GM19238 (cell line): Measurements from ENCODE around the gene CCDC102A.

ENCODE experiments used
- DNase-seq: peaks from one replicate; pipeline ENCODE4 v3.0.0; 2011; ENCODE audit warnings: low spot score; ENCODE audit not compliant: insufficient read length

CCDC102A gene

DNA sequence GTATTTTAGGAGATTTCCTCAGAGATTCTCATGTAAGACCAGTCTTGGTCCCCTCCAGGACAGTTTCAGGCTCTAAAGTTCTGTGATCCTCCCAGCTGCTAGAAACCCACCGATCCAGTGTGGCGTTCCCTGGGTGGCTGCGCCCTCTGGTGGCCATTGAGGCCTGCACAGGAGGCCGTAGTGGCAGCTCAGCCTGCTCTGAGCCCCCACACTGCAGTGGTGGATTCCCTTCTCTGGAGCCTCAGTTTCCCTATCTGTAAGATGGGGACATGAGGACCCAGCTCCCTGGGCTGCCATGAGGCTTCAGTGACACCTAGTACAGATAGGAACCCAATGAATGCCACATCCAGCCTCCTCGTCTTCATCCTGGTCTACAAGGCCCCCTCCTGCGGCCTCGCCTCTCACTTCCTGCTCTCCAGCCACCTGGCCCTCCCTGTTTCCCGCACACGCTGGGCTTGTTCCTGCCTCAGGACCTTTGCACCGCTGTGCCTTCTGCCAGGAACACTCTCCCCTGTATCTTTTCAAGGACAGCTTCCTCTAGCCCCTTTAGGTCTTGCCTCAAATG, 16.5 kb downstream of the CCDC102A start:
- peak; percentile 92 for DNase-seq

DNA sequence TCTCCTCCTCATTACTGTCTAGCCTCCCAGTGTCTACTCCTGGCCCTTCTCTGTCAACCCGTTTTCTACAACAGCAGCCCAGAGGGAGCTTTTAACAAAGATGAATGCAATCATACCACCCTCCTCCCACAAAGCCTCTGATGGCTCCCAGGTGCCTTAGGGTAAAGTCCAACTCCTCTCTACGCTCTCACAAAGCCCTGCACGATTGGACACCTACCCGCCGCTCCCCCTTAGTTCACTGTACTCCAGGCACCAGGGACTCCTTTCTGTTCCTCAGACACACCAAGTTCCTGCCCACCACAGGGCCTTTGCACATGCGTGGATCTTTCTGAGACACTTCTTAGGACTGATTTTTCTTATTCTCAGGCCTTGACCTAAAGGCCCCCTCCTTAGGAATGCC, 17.4 kb downstream of the CCDC102A start:
- DNase-seq = no peak

DNA sequence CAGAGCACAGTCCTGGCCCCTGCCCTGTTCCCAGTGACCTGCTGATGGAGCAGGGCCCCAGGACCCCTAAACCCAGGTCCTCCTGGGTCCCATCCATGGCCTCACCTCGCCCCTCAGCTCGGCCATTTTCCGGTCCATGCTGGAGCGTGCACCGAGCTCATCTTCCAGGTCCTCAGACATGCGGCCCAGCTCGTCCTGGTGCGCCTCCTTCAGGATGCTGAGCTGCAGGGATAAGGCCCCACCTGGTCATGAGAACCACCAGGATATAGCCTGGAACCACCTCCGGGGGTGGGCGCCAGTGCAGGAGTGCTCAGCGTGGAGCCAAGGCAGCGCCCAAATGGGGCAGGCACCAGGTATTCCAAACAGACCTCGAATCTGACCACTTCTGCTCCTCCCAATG, 17.9 kb downstream of the CCDC102A start:
- DNase-seq = no peak

DNA sequence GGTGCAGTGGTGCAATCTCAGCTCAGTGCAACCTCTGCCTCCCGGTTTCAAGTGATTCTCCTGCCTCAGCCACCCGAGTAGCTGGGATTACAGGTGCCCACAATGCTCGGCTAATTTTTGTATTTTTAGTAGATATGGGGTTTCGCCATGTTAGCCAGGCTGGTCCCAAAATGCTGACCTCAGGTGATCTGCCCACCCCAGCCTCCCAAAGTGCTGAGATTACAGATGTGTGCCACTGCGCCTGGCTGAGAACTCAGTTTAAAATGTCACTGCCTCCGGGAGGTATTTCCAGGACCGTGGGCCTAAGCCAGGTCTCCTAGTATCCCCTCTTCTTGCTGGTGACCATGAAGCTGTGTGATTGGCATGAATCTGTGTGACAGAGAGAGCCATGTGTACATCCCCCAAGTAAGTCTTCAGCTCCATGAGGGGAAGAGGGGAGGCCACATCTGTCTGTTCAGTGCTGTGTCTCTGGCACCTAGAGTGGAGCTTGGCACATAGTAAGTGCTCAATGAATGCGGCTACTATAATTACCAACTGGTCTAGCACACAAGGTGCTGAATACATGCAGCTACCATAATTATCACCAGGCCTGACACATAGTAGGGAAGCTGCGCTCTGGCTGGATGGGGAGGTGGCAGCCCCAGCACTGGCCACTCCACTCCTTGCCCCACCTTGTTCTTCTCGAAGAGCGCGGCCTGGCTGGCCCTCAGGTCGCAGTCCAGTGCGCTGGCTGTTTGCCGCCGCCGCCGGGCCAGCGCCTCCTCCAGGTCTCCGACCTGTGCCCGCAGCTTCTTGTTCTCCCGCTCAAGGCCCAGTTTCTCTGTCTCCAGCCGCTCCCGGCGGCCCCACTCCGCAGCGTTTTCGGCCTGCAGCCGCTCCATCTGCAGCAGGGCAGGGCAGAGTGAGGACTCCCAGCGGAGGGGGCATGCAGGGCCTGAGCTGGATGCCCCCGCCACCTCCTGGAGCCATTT, 18.7 kb downstream of the CCDC102A start:
- no peak for DNase-seq

DNA sequence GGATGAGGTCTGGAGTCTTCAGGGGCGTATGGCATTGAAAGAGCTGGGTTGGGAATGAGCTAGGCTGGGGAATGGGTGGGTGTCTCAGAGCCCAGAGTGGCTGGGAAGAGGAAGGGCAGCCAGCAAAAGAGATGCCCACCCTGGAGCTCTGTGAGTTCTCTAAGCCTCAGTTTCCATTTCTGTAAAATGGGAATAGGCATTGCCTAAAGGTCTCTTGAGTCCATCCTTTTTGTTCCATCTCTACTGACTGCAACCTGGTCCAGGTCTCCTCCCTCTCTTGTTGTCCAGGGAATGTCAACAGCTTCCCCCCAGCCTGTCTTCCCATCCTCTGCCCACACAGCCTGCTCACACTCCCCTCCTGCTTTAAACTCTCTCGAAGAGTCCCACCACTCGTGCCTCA, 19.6 kb downstream of the CCDC102A start:
- no peak for DNase-seq

DNA sequence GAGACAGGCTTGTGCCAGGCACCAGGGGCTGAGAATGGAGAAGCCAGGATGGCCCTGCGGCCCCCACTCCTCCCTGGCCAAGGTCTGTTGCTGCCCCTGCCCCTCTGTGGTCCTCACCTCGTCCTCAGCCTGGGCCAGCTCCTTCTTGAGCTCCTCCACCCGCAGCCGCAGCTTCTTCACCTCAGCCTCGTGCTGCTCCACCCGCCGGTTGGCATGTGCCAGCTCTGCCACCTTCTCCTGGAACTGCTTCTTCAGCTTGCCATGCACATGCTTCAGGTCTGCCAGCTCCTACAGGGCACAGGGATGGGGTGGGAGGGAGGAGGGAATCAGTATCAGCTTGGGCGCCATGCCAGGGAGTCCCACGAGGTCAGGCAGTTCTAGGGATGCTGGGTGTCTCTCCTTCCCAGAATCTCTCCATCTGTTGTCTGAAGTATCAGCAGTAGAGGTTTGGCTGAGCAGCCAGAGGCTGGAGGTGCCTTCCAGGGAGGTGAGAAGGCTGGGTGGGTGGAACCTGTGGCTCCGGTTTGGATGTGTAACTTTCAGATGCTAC, 20.1 kb downstream of the CCDC102A start:
- DNase-seq = no peak

DNA sequence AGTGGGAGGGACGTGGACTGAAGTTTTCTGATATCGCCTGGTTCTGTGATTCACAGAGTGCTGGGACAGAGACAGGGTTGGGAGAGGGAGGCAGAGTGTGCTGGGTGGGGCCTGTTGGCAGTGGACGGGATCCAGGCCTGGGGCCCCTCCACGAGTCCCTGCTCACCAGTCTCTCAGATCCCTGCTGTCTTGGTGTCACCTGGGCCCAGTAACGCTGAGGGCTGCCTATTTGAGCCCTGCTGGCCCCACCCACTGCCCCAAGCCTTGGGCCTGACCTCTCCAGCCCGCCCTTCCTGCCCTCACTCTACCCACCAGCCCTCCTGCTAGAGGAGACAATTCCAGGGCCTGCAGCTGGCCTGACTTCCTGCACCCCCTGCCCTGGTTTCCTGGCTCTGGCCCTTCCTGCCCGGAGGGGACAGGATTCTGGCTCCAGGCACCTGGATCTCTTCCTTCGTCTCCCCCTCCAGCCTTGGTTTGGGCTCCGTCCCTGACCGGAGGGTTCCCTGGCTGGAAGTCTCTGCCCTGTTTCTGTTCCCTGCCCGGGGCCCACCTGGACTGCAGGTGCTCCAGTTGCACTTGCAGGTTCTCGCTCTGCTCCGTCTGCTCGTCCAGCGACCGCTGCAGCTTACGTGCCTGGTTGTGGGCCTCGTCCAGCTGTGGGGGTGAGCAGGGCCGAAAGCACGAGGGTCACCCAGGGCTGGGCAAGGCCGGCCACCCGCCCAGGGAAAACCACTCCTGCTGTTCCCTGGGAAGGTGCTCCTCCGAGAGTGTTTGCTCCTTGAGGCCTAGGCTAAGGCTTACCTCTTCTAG, 21.4 kb downstream of the CCDC102A start:
- no peak for DNase-seq

DNA sequence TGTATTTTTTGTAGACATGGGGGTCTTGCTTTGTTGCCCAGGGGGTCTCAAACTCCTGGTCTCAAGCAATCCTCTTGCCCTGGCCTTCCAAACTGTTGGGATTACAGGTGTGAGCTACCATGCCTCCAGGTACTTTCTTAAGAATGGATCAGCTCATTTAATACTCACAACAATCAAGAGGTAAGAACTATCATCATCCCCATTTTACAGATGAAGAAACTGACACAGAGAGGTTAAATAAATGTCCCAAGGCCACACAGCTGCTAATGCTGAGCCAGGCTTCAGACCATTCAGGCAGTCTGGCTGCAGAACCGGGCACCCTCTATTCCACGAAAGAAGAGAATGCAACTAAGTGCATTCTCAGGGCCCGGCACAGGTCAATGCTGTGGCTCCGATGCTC, 22.0 kb downstream of the CCDC102A start:
- DNase-seq = no peak

DNA sequence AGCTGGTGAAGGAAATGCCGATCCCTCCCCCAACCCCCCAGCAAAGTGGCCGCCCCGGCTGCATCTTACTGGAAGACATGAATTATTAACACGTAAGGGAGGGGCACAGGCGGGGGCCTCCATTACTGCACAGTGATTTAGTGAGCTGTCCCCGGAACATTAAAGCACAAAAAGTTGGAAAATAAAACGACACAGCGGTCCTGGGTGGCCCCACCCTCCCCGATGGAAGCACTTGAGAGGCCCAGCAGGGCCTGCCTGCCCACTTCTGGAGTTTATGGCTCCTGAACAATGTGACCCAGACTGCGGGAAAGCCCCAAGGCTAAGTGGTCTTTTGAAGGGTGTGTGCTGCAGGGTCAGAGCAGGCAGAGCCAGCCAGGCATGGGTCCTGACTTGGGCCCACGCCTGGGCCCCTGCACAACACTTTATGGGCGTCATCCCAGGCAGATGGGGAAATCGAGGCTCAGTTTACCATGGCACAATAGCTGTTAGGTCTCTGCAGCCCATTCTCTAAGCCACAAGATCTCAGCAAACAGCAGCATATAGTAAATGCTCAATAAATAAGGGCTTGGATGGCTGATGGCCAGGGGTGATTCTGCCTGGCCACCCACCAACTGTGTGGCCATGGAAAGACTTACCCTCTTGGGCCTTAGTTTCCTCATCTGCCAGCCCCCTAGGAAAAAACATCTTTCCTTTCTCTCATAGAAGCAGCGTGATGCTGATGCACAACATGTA, 22.8 kb downstream of the CCDC102A start:
- no peak for DNase-seq

DNA sequence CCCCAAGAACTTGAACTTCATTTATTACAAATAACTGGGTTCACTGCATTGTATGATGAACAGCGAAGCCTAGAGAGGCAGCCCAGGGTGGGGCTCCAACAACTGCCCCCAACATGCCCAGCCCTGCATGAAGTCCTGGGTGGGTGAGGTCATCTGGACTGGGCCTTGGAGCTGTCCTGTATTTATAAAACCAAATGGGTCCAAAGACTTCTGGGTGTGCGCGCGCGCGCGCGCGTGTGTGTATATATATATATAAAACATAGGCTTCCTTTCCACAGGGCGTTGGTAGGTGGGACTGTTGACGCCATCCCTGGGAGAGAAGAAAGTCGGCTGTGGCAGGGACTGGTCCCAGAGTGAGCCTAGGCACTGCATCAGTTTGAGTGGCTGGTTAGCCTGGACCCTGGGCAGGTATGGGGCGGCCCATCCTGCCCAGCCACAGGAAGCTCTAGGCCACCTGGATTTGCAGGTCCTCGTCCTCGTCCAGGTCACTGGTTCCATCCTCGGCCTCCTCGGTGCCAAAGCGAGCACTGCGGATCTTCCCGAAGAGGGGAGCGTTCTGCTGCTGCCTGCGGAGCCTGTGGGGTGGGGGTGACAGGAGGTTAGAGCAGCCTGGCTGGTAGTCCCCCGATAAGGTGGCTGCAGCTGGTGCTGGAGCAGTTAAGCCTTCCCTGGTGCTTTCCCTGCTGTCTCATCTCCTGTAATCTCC, 23.9 kb downstream of the CCDC102A start:
- no peak for DNase-seq

DNA sequence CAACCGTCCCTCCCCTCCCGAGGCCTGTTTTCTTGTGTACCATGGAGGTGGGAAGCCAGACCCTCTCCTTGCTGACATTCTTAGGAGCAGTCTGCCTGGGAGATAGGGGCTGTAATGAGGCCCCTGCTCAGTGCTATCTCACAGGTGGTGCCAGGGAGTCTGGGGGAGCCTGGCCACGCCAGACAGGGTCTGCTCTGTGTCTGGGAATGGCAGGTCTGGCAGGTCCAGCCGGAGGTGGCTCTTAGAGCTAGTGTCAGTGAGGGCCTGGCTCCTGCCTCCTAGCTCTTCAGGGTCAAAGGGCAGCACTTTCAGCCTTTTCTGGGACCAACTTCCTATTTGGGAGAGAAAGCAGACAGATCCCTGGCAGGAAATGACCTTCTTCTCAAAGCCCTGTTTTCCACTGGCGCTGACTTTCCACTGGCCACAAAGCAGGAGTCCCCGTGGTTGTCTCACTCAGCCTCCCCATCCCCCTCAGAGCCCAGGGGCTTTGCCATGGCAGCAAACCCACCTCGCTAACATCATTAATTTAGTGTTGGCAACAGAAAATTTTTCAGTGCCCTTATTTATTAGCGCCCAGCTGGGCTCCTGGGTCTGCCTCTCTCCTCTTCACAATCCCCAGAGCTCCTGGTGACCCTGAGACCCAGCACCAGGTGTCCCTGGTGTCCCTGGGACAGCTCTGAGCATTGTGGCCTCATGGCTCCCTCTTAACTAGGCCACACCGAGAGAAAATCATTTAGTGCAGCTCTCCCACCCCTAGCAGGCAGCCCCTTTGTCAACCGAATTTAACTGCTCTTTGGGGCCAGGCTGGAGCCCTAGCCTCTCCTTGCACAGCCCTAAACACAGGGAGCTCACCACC, 26.1 kb downstream of the CCDC102A start:
- no peak for DNase-seq

DNA sequence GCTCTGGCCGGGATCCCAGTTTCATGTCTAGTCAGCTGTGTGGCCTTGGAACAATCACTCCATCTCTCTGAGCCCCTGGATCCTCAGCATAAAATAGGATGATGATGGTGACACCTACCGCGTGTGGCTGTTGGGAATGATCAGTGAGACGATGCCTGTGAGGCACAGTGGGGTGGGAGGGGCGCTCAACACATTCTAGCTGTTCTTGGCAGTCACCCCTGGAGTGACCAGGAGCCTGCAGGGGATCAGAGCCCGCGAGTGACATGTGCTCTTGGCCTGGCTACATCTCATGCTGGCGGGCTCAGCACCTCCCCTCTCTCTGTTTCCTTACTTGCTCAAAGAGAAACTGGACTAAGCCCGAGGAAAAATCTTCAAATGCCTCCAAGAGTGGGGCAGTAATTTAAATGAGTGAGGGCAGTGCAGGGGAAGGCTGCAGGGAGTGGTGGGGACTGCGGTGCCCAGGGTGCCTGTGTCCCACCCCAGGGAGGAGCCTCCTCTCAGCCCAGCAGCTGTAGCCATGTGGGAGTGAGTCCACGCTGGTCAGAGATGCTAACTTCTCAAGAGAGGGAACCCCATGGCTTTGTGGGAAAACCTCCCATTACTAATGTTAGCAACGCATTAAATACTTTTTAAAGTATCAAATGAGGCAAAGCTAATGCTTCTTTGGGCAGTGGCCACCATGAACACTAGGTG, 27.0 kb downstream of the CCDC102A start:
- no peak for DNase-seq

DNA sequence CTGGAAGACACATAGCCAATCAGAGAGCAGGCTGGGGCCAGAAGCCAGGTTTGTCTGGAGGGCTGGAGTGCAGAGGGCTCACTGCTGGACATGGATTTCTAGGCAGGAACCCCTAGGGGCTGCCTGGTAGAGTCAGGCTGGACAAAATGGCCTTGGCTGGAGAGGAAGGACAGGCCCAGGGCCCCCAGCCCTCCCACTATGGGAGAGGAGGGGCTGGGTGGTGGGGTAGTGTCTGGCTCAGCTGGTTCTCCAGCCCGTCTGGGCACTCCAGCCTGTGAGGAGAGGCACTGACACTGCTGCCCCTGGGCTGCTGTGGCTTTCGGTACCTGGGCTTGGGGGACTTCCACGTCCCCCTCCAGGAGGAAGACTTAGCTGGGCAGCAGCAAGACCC, 28.3 kb downstream of the CCDC102A start:
- no peak for DNase-seq

DNA sequence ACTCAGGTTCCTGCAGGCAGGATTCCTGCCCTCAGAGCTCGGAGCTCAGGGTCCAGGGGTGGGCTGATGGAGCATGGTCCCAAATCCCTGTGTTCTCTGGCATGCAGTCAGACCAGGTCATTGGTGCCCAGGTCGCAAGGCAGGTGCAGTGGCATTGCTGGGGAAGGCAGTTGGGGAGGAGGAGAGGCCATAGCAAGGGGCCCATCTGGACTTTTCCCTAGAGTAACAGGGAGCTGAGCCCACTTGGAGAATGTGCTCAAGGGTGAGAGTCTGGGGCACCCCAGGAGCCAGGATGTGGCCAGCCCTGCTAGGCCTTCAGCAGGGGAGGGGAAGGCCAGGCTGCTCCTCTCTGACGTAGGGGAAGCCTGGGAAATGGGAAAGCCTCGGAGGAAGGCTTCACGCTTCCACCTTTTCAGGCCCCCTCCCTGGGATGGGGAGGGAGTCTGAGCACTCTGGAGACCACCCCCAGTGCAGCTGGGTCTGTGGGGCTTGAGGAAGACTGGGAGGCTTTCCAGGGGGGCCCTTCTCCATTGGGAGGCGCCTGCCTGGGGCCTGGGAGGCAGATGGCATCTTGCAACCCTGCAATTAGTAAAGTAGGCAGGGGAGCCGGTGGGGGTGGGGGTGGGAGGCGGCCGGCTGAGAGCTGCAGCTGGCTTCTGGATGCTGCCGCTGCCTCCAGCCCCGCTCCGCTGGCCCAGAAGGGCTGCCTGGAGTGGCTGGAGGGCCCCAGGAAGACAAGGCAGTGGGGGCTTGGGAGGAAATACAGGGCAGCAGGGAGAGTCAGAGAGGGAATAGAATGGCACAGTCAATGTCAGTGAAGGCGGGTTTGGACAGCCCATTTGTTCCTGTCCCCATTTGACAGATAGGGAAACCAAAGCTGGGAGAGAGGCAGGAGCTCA, 29.0 kb downstream of the CCDC102A start:
- DNase-seq = no peak

DNA sequence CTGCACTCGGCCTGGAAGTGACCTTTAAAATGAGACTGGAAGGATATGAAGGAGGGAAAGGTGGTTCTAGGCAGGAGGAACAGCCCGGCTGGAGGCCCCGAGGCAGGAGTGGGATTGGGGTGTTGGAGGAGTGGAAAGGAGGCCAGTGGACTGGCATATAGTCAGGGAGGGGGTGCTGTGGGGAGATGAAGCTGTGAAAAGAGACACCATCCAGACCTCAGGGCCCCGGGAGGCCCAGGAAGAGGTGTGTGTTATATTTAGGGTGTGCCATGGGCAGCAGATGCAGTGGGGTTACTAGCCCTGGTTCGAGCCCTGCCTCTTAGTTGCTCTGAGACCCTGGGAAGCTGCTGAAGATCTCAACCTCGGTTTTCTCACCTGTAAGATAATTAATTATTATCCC, 31.2 kb downstream of the CCDC102A start:
- no peak for DNase-seq

DNA sequence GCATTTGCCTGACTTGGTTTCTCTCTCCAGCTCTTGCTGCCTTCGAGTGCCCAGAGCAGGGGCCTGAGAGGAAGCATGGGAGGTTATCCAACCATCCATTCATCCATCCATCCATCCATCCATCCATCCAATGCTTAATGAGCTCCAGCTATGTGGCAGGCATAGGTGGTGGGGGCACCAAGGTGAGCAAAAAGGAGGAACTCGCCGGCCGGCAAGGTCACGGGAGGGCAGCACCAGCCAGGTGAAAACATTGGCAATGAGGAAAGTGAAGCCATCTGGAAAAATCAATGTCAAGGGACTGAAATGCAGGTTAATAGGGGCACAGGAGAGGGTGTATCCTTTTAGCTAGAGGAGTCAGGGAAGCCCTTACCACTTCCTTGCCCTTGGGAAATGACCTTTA, 31.9 kb downstream of the CCDC102A start:
- no peak for DNase-seq

DNA sequence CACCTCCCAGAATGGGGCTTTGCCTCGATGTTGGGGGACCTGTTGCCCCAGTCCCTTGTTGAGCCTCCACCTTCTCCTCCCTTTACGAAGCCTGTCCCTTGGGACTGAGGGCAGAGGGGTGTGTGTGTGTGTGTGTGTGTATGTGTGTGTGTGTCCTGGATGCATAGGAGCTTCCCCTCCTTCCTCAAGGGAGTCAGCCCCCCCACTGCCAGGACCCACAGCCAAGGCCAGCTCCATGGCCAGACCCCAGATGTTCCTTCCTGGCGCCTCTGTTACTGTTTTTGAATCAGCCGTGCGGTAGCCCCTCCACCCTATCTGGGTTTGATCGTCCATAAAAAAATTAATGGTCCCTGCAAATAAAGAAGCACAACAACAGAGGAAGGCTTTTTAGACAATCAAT, 32.4 kb downstream of the CCDC102A start:
- DNase-seq = no peak

DNA sequence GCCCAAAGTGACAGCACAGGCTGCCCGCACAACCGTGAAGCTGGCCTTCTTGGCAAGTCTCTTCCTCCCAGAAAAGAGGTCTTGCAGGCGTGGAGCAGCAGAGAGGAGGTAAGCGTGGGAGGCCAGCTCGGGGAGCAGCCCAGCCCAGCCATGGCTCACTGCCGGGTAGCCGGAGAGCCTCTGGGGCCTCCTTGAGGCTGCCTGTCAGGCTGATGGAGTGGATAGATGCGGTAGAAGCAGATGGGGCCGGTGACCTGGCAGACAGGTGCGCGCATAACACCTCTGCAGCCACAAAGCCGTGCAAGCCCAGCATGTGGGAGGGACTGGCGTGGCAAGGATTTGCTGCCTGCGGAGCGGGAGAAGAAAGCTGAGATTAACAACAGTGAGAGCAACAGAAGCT, 33.0 kb downstream of the CCDC102A start:
- DNase-seq = no peak
